Keratinocyte (primary cell): Measurements from ENCODE around the gene CRYGD. TPM values are rescaled to one million over a fixed set of nuclear protein-coding genes. Genes with fewer than 3 reads are reported as not detected.

ENCODE experiments used
- DNase-seq: peaks from one replicate; pipeline ENCODE4 v3.0.0-alpha.2; 2011; ENCODE audit warnings: low read depth, missing footprints, low spot score
- FAIRE-seq: peaks from 2 replicates; lab custom pipeline; 2011; peaks lifted over from hg19 to GRCh38; lab: Jason Lieb, UNC
- H2AFZ ChIP-seq: 2 replicates; pipeline ENCODE4 v1.6.0; 2012; ENCODE audit warnings: low read length, control low read depth, inconsistent platforms; ENCODE audit not compliant: control insufficient read depth
- H3K27ac ChIP-seq: 2 replicates; pipeline ENCODE4 v1.5.1; 2011; ENCODE audit warnings: low read length; ENCODE audit not compliant: control insufficient read depth, insufficient read depth
- H3K27me3 ChIP-seq: 3 replicates; pipeline ENCODE4 v1.6.0; 2011; ENCODE audit warnings: low read length; ENCODE audit not compliant: control insufficient read depth, insufficient read depth; ENCODE audit errors: extremely low read depth
- H3K36me3 ChIP-seq, 2 experiments: 2 replicates in 1 of 2; 3 replicates in 1 of 2; pipeline ENCODE4 v1.5.1; 2011; ENCODE audit warnings: low read length in 2 of 2, mild to moderate bottlenecking in 1 of 2; ENCODE audit not compliant: control insufficient read depth in 2 of 2, insufficient read depth in 2 of 2; ENCODE audit errors: extremely low read depth in 1 of 2
- H3K4me1 ChIP-seq: 3 replicates; pipeline ENCODE4 v1.5.1; 2011; ENCODE audit warnings: low read length; ENCODE audit not compliant: control insufficient read depth, insufficient read depth; ENCODE audit errors: extremely low read depth
- H3K4me2 ChIP-seq: 3 replicates; pipeline ENCODE4 v1.6.0; 2011; ENCODE audit warnings: low read depth, low read length; ENCODE audit not compliant: control insufficient read depth, insufficient read depth; ENCODE audit errors: extremely low read depth
- H3K4me3 ChIP-seq, 3 experiments: fragments of 200-600 bp in 1 of 3; sonication (generic) in 1 of 3; 2 replicates in 2 of 3; 3 replicates in 1 of 3; pipeline ENCODE4 v1.5.1; 2011 to 2016; ENCODE audit warnings: low read length in 3 of 3, mild to moderate bottlenecking in 3 of 3, control low read depth in 2 of 3, inconsistent platforms in 1 of 3, low read depth in 1 of 3, mixed read lengths in 1 of 3, mixed run types in 1 of 3, moderate library complexity in 1 of 3; ENCODE audit not compliant: control insufficient read depth in 2 of 3, insufficient read depth in 2 of 3; ENCODE audit errors: extremely low read depth in 1 of 3
- H3K79me2 ChIP-seq: 2 replicates; pipeline ENCODE4 v1.6.0; 2012; ENCODE audit warnings: low read length; ENCODE audit not compliant: control insufficient read depth, insufficient read depth
- H3K9ac ChIP-seq: 3 replicates; pipeline ENCODE4 v1.6.0; 2011; ENCODE audit warnings: low read length; ENCODE audit not compliant: control insufficient read depth, insufficient read depth; ENCODE audit errors: extremely low read depth
- H3K9me1 ChIP-seq: 3 replicates; pipeline ENCODE4 v1.6.0; 2011; ENCODE audit warnings: low read length; ENCODE audit not compliant: control insufficient read depth, insufficient read depth; ENCODE audit errors: extremely low read depth
- H3K9me3 ChIP-seq: 2 replicates; pipeline ENCODE4 v1.5.1; 2012; ENCODE audit warnings: low read depth, low read length; ENCODE audit not compliant: control insufficient read depth
- H4K20me1 ChIP-seq: 3 replicates; pipeline ENCODE4 v1.6.0; 2011; ENCODE audit warnings: low read length; ENCODE audit not compliant: control insufficient read depth, insufficient read depth; ENCODE audit errors: extremely low read depth
- CTCF ChIP-seq, 3 experiments: IDR thresholded peaks in 1 of 3; conservative IDR thresholded peaks in 1 of 3; optimal IDR thresholded peaks in 1 of 3; 2 replicates in 2 of 3; 3 replicates in 1 of 3; pipeline versions ENCODE3 to v1.5.1; 2011; ENCODE audit warnings: low read length in 3 of 3, mild to moderate bottlenecking in 3 of 3, moderate library complexity in 2 of 3, control low read depth in 1 of 3, inconsistent platforms in 1 of 3; ENCODE audit not compliant: insufficient read depth in 2 of 3; ENCODE audit errors: extremely low read depth in 1 of 3
- EZH2 ChIP-seq: IDR thresholded peaks from one replicate; pipeline ENCODE4 v1.6.1; 2012; ENCODE audit warnings: inconsistent platforms, mild to moderate bottlenecking, low read length, moderate library complexity
- dilution Hi-C: fragments of 300-500 bp; cut with MboI; formaldehyde crosslinking; loops from one replicate; pipeline ENCODE4 v1.7.0; 2020; ENCODE audit warnings: low sequenced_read_pairs; ENCODE audit not compliant: extremely low pct_ligation_motif_present
- polyA plus RNA-seq, 5 experiments: library from polyadenylated mRNA; depleted of rRNA in 3 of 5; stranded (reverse) in 3 of 5; stranded (forward) in 1 of 5; unstranded in 1 of 5; fragments of >200 nt; gene quantifications; 1 replicate in 1 of 5; 2 replicates in 3 of 5; 3 replicates in 1 of 5; pipeline versions ENCODE4 v1.2.1 to v1.2.3, GENCODE V29; 2011 to 2012; ENCODE audit warnings: missing spikeins in 2 of 5, low read depth in 1 of 5, low replicate concordance in 1 of 5

CRYGD gene
- polyA plus RNA-seq, 1 donor (not counting 4 experiments of a cell fraction or from before 2014, with no cell fraction given) = not detected

DNA sequence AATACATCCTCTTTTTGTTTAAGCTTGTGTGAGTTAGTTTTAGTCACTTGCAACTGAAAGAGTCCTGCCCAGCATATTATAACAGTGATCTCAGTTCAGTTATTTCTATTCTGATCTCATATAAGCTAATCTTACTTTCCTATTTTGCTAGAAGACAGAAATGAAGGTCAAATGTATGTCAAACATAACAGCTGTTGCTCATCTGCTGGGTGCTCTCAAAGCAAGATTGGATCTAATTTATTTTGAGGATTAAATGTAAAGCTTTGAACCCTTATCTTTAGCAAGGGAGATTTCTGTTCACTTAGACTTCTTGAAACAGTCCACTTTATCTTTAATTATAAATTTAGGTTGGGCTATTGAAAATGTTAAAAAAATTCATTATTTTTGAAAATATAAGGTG is 31.2 kb downstream of the CRYGD start:
- H4K20me1 ChIP-seq = no peaks in the 10 kb centered on the region
- dilution Hi-C loops = no loop called here
- no peaks in the 10 kb centered on the region for H3K9me3 ChIP-seq
- H3K27ac ChIP-seq = no peak overlapping the region
- no peak for FAIRE-seq
- H3K27me3 ChIP-seq = no peaks in the 10 kb centered on the region
- H3K36me3 ChIP-seq = no peaks in the 10 kb centered on the region
- no peaks in the 10 kb centered on the region for H3K4me1 ChIP-seq
- no peaks in the 10 kb centered on the region for H3K9me1 ChIP-seq
- H3K4me2 ChIP-seq = no peak overlapping the region
- no peak overlapping the region for H2AFZ ChIP-seq
- H3K79me2 ChIP-seq = no peaks in the 10 kb centered on the region
- no peak overlapping the region for H3K9ac ChIP-seq
- DNase-seq = no peak
- TF ChIP-seq CTCF (optimal IDR thresholded peaks at IDR 0.05 in 1 of 3, IDR thresholded peaks at IDR 0.05 in 1 of 3, conservative IDR thresholded peaks at IDR 0.05 in 1 of 3; ENCODE audit: extremely low read depth in 1 of 3, insufficient read depth in 2 of 3, low read length in 3 of 3) (no peak), EZH2 (no peak)
- no peak overlapping the region for H3K4me3 ChIP-seq

GRCh38 chr2:208092093-208092832 is 32.1 kb downstream of the CRYGD start:
- Histone ChIP-seq H3K36me3 (no peaks in the 10 kb centered on the region), H3K9me1 (no peaks in the 10 kb centered on the region), H3K4me2 (no peak overlapping the region), H3K27me3 (no peaks in the 10 kb centered on the region), H3K27ac (no peak overlapping the region), H3K79me2 (no peaks in the 10 kb centered on the region), H3K4me1 (no peaks in the 10 kb centered on the region), H4K20me1 (no peaks in the 10 kb centered on the region), H2AFZ (no peak overlapping the region), H3K9me3 (no peaks in the 10 kb centered on the region), H3K9ac (no peak overlapping the region), H3K4me3 (no peak overlapping the region)
- dilution Hi-C loops = no loop called here
- DNase-seq (no peak), FAIRE-seq (no peak)
- TF ChIP-seq EZH2 (no peak), CTCF (optimal IDR thresholded peaks at IDR 0.05 in 1 of 3, IDR thresholded peaks at IDR 0.05 in 1 of 3, conservative IDR thresholded peaks at IDR 0.05 in 1 of 3; ENCODE audit: extremely low read depth in 1 of 3, insufficient read depth in 2 of 3, low read length in 3 of 3) (no peak)
